Testis (tissue), 3 donors: ENCODE data around the gene ARHGAP44. TPM values are rescaled to one million over a fixed set of nuclear protein-coding genes. Genes with fewer than 3 reads are reported as not detected.

Experiments
- DNase-seq: peaks from one replicate; pipeline ENCODE4 v3.0.0-alpha.2; 2019
- H3K27ac ChIP-seq, 2 donors: fragments of 200-600 bp; sonication (generic); one replicate each; pipeline ENCODE4 v1.5.1; 2019
- H3K27me3 ChIP-seq: fragments of 200-600 bp; sonication (generic); one replicate; pipeline ENCODE4 v1.5.1; 2019
- H3K36me3 ChIP-seq: fragments of 200-600 bp; sonication (generic); one replicate; pipeline ENCODE4 v1.5.1; 2017; ENCODE audit warnings: low read depth; ENCODE audit errors: missing control alignments
- H3K4me1 ChIP-seq: fragments of 200-600 bp; sonication (generic); one replicate; pipeline ENCODE4 v1.5.1; 2019
- H3K4me3 ChIP-seq, 2 donors: fragments of 200-600 bp; sonication (generic); one replicate each; pipeline ENCODE4 v1.5.1; 2017 to 2019
- H3K9me3 ChIP-seq: fragments of 200-600 bp; sonication (generic); one replicate; pipeline ENCODE4 v1.5.1; 2017
- POLR2A ChIP-seq: fragments of 450-650 bp; IDR thresholded peaks from one replicate; pipeline ENCODE4 v1.6.1; 2017; ENCODE audit warnings: antibody characterized with exemption, mild to moderate bottlenecking, moderate library complexity
- WGBS, 2 donors: methylation state at CpG; one replicate each; pipeline ENCODE4 v1.1.5; 2018; 5-methylcytosine and 5-hydroxymethylcytosine counted together
- intact Hi-C: fragments of 100-400 bp; cut with DNase I; formaldehyde crosslinking; loops from one replicate; pipeline ENCODE4 v1.15.1; 2023; ENCODE audit warnings: low total_unique reads
- polyA plus RNA-seq: library from polyadenylated mRNA; stranded (reverse); fragments of 350-450 nt; fragmentation: Illumina TruSeq; extraction: RNeasy Lipid Tissue Mini Kit (QIAGEN cat#74804); gene quantifications from one replicate; pipeline ENCODE4 v1.2.3, GENCODE V29; 2014; ENCODE audit warnings: low read depth, low replicate concordance; ENCODE audit not compliant: insufficient read depth
- total RNA-seq, 2 donors: library from RNA; depleted of rRNA; stranded (reverse); fragments of >200 nt; gene quantifications; one replicate each; pipeline ENCODE4 v1.2.3, GENCODE V29; 2016
- TF ChIP-seq, protein P1 (sequence below), 3 experiments: fragments of 450-650 bp in 2 of 3; fragments of 200-600 bp in 1 of 3; sonication (generic) in 1 of 3; IDR thresholded peaks; one replicate each; pipeline ENCODE4 v1.5.1; 2016 to 2019; ENCODE audit warnings: antibody characterized with exemption in 3 of 3, mild to moderate bottlenecking in 2 of 3, moderate library complexity in 1 of 3

ARHGAP44 gene
- total and polyA plus RNA-seq, 3 donors from 2014 or later, result 9.3 to 11.3 (median 11.0) TPM

DNA sequence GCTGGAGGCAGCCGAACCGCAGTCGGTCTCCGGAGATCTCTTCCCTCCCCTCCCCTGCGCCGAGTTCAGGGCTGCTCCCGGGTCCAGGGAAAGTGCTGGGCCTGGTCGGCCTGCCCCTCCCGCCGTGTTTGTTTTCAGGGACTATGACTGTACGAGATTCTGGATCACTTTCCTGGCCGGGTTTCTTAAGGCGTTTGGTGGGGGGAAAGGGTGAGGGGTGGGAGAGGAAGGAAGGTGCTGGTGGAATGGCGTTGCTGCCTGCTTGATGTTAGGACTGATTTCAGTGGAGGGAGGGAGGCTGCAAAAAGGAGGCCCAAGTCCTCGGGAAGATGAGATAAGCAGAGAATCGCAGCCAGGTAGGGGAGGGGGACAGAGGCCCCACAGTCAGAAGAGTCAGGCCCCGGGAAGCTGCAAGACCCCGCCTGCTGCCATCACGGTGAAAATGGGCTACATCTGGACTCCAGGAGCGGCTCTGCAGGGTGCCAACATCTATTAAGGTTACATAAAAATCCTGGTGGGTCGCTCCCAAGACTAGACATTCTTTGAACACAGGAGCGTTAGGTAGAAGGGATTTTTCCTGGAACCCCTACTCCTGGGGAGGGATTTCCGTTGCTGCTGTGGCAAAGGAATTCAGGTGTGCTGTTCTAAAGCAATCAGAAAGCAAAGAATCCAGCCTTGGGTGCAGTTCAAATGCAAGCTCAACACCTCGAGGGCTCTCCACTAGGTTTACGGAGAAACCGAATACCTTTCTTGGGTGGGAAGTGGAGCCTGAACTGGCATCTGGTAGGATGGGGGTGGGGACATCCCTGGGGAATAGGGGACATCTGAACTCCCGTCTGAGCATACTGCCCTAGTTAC, 1.2 kb downstream of the ARHGAP44 start:
- DNase-seq, result no peak
- H3K36me3 ChIP-seq, result no peaks in the 10 kb centered on the region
- TF ChIP-seq, protein P1, sequence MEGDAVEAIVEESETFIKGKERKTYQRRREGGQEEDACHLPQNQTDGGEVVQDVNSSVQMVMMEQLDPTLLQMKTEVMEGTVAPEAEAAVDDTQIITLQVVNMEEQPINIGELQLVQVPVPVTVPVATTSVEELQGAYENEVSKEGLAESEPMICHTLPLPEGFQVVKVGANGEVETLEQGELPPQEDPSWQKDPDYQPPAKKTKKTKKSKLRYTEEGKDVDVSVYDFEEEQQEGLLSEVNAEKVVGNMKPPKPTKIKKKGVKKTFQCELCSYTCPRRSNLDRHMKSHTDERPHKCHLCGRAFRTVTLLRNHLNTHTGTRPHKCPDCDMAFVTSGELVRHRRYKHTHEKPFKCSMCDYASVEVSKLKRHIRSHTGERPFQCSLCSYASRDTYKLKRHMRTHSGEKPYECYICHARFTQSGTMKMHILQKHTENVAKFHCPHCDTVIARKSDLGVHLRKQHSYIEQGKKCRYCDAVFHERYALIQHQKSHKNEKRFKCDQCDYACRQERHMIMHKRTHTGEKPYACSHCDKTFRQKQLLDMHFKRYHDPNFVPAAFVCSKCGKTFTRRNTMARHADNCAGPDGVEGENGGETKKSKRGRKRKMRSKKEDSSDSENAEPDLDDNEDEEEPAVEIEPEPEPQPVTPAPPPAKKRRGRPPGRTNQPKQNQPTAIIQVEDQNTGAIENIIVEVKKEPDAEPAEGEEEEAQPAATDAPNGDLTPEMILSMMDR (IDR thresholded peaks at IDR 0.05), result no peak
- TF ChIP-seq POLR2A, result no peak
- H3K27me3 ChIP-seq, result no peaks in the 10 kb centered on the region
- intact Hi-C loops, result no loop called here
- WGBS, 2 donors, result 22 to 24% methylated on average over 27 of the region's 27 CpGs
- H3K27ac ChIP-seq, result no peak overlapping the region
- H3K4me3 ChIP-seq, result peak overlapping the region; percentile 75 to 76
- no peaks in the 10 kb centered on the region for H3K9me3 ChIP-seq
- H3K4me1 ChIP-seq, result no peaks in the 10 kb centered on the region

DNA sequence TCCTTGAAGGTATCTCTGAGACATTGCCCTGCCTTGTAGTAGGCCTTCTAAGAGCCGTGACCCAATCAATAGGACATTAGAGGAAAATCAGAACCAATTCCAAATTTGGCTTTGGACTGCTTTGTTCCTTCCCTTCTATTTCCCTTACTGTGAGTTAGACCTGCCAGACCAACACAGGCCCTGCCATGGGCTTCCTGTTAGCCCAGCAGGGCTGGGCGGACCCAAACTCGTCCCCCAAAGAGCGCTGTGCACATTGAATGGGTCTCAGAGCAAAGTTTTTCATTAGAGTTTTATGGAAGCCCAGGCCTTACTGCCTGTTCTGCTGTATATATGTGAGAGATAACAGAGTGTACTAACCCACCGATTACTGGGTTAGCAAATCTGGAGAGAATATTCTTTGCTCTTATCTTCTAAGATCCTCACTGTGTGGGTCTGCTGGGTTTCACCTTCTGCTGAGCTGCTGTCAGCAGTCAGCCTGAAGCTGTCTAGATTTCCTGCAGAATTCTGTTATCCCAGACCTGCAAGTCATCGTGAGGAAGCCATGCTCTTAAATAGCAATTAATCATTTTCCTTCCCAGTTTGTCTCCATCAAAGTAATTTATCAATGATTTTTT, 5.7 kb downstream of the ARHGAP44 start:
- intact Hi-C loops, result no loop called here
- Histone ChIP-seq H3K4me1 (no peaks in the 10 kb centered on the region), H3K27ac (no peak overlapping the region), H3K36me3 (no peaks in the 10 kb centered on the region), H3K27me3 (no peaks in the 10 kb centered on the region), H3K9me3 (no peaks in the 10 kb centered on the region), H3K4me3 (no peak overlapping the region)
- WGBS, 2 donors, result 69 to 71% methylated on average over 6 of the region's 6 CpGs
- DNase-seq, result no peak
- TF ChIP-seq POLR2A, result no peak
- TF ChIP-seq, protein P1 (IDR thresholded peaks at IDR 0.05), result no peak

DNA sequence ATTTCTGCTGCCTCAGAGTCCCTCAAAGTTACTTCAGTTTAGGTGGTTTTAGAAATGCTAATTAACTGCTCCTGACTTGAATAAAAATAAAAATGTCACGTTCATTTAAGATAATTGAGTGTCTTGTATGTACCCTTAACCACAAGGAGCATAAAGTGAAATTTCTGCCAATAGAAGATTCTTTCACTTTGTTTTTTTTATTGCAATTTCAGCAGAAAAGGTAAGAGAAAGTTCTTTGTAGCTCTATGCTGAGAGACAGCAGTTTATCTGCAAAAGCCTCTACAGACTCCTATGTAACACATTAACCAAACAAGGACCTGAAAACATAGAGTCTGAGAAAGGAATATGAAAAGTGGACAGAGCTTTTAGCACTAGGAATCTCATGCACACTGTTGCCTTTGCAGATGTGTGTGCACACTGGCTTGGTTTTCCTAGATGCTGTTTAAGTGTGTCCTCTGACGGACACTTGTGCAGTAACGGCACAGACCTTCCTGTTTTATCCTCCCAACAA, 11.6 kb downstream of the ARHGAP44 start:
- intact Hi-C loops, result no loop called here
- H3K36me3 ChIP-seq, result no peaks in the 10 kb centered on the region
- no peak for DNase-seq
- 70 to 73% methylated on average over 3 of the region's 3 CpGs for WGBS, 2 donors
- no peak overlapping the region for H3K27ac ChIP-seq
- H3K4me3 ChIP-seq, result no peak overlapping the region
- TF ChIP-seq, protein P1 (IDR thresholded peaks at IDR 0.05), result no peak
- no peak for TF ChIP-seq POLR2A
- H3K4me1 ChIP-seq, result no peaks in the 10 kb centered on the region
- no peaks in the 10 kb centered on the region for H3K27me3 ChIP-seq
- no peaks in the 10 kb centered on the region for H3K9me3 ChIP-seq

DNA sequence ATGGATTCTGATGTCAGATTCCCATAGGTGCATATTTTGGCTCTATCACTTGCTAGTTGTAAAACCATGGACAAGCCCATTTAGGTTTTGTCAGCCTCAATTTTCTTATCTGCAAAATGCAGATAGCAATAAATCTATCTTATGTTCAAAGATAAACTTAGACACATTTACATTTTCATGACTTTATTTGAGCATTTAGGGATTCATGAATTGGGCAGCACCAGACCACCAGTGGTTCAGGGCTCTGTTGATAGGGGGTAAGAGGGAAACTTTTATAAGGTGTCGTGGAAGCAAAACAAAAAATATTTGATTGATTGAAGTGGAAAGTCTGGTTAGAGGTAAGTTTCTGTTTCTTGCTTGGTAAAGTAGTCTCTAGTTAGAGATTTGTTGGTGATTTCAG, 17.3 kb downstream of the ARHGAP44 start:
- Histone ChIP-seq H3K27ac (no peak overlapping the region), H3K9me3 (no peaks in the 10 kb centered on the region), H3K4me3 (no peak overlapping the region), H3K4me1 (no peaks in the 10 kb centered on the region), H3K36me3 (no peaks in the 10 kb centered on the region), H3K27me3 (no peaks in the 10 kb centered on the region)
- WGBS, 2 donors, result 100% methylated on average over 1 of the region's 1 CpG
- DNase-seq, result no peak
- intact Hi-C loops, result no loop called here
- TF ChIP-seq POLR2A, result no peak
- TF ChIP-seq, protein P1 (IDR thresholded peaks at IDR 0.05), result no peak
